Astrocyte (in vitro differentiated cells and primary cell): ENCODE measurements around the gene USP1. TPM values are rescaled to one million over a fixed set of nuclear protein-coding genes. Genes with fewer than 3 reads are reported as not detected.

Experiments used
- DNase-seq: peaks from one replicate; pipeline ENCODE4 v3.0.0-alpha.2; 2010; ENCODE audit warnings: low read depth
- FAIRE-seq: peaks from 2 replicates; lab custom pipeline; 2011; peaks lifted over from hg19 to GRCh38; lab: Jason Lieb, UNC
- H2AFZ ChIP-seq: 2 replicates; pipeline ENCODE4 v1.6.0; 2012; ENCODE audit warnings: low read depth, low read length, inconsistent platforms
- H3K27ac ChIP-seq: 2 replicates; pipeline ENCODE4 v1.5.1; 2011; ENCODE audit warnings: low read depth, low read length, inconsistent platforms
- H3K27me3 ChIP-seq: 2 replicates; pipeline ENCODE4 v1.6.0; 2011; ENCODE audit warnings: low read length, inconsistent platforms; ENCODE audit not compliant: insufficient read depth
- H3K36me3 ChIP-seq: 2 replicates; pipeline ENCODE4 v1.5.1; 2011; ENCODE audit warnings: low read length, inconsistent platforms; ENCODE audit not compliant: insufficient read depth
- H3K4me1 ChIP-seq: 2 replicates; pipeline ENCODE4 v1.5.1; 2011; ENCODE audit warnings: low read length, inconsistent platforms; ENCODE audit not compliant: insufficient read depth
- H3K4me2 ChIP-seq: 2 replicates; pipeline ENCODE4 v1.6.0; 2012; ENCODE audit warnings: low read length, inconsistent platforms
- H3K4me3 ChIP-seq: 2 replicates; pipeline ENCODE4 v1.5.1; 2011; ENCODE audit warnings: low read depth, mild to moderate bottlenecking, low read length, inconsistent platforms; ENCODE audit not compliant: insufficient read depth
- H3K79me2 ChIP-seq: 2 replicates; pipeline ENCODE4 v1.6.0; 2012; ENCODE audit warnings: mild to moderate bottlenecking, low read length, inconsistent platforms; ENCODE audit not compliant: insufficient read depth
- H3K9ac ChIP-seq: 2 replicates; pipeline ENCODE4 v1.6.0; 2012; ENCODE audit warnings: mild to moderate bottlenecking, low read length, inconsistent platforms
- H3K9me3 ChIP-seq: 2 replicates; pipeline ENCODE4 v1.5.1; 2012; ENCODE audit warnings: low read depth, mild to moderate bottlenecking, low read length, inconsistent platforms; ENCODE audit not compliant: insufficient read depth
- H4K20me1 ChIP-seq: 2 replicates; pipeline ENCODE4 v1.6.0; 2012; ENCODE audit warnings: low read length, inconsistent platforms; ENCODE audit not compliant: insufficient read depth
- H3K27ac Mint-ChIP-seq: one replicate; pipeline ENCODE4 v1.8.0; 2021; ENCODE audit warnings: mild to moderate bottlenecking, mixed read lengths; ENCODE audit not compliant: unreplicated experiment
- H3K27me3 Mint-ChIP-seq: one replicate; pipeline ENCODE4 v1.8.0; 2021; ENCODE audit warnings: low read depth, mixed read lengths; ENCODE audit not compliant: unreplicated experiment
- H3K36me3 Mint-ChIP-seq: one replicate; pipeline ENCODE4 v1.8.0; 2021; ENCODE audit warnings: low read depth, mixed read lengths; ENCODE audit not compliant: unreplicated experiment
- H3K4me1 Mint-ChIP-seq: one replicate; pipeline ENCODE4 v1.8.0; 2021; ENCODE audit warnings: low read depth, mixed read lengths; ENCODE audit not compliant: unreplicated experiment
- H3K4me3 Mint-ChIP-seq: one replicate; pipeline ENCODE4 v1.8.0; 2021; ENCODE audit warnings: mild to moderate bottlenecking, moderate library complexity, mixed read lengths; ENCODE audit not compliant: unreplicated experiment
- H3K9me3 Mint-ChIP-seq: one replicate; pipeline ENCODE4 v1.8.0; 2021; ENCODE audit warnings: mild to moderate bottlenecking, mixed read lengths; ENCODE audit not compliant: unreplicated experiment
- CTCF ChIP-seq: IDR thresholded peaks from 2 replicates; pipeline ENCODE4 v1.5.1; 2011; ENCODE audit warnings: low read depth, mild to moderate bottlenecking, inconsistent platforms, low read length, moderate library complexity; ENCODE audit not compliant: insufficient read depth
- EZH2 ChIP-seq: IDR thresholded peaks from 2 replicates; pipeline ENCODE4 v1.6.1; 2012; ENCODE audit warnings: mild to moderate bottlenecking, low read length, inconsistent platforms; ENCODE audit not compliant: insufficient read depth
- total RNA-seq: library from RNA; stranded (reverse); gene quantifications from 2 replicates; pipeline ENCODE4 v1.2.1, GENCODE V29; 2021

The USP1 gene
- total RNA-seq, 1 donor from 2014 or later = 12.8 TPM

- H2AFZ ChIP-seq = no peak overlapping the region
- H3K4me2 ChIP-seq = no peak overlapping the region
- H3K9me3 Mint-ChIP-seq = no peaks in the 10 kb centered on the region
- no peak overlapping the region for H3K4me3 ChIP-seq
- no peaks in the 10 kb centered on the region for H3K27me3 Mint-ChIP-seq
- no peaks in the 10 kb centered on the region for H3K27me3 ChIP-seq
- no peak overlapping the region for H3K4me3 Mint-ChIP-seq
- no peaks in the 10 kb centered on the region for H4K20me1 ChIP-seq
- H3K4me1 ChIP-seq = no peaks in the 10 kb centered on the region
- H3K36me3 ChIP-seq = peaks cover 11% of the 10 kb centered on the region
- H3K79me2 ChIP-seq = no peaks in the 10 kb centered on the region
- no peak for TF ChIP-seq CTCF
- no peak for TF ChIP-seq EZH2
- H3K27ac Mint-ChIP-seq = no peak overlapping the region
- DNase-seq = no peak
- no peak overlapping the region for H3K27ac ChIP-seq
- FAIRE-seq = no peak
- H3K9me3 ChIP-seq = no peaks in the 10 kb centered on the region
- H3K4me1 Mint-ChIP-seq = peaks cover 2% of the 10 kb centered on the region
- H3K36me3 Mint-ChIP-seq = peaks cover 2% of the 10 kb centered on the region
- no peak overlapping the region for H3K9ac ChIP-seq
Observed at GRCh38 chr1:62476525-62477219, 39.8 kb downstream of the USP1 start.

- Histone ChIP-seq H3K27me3 (no peaks in the 10 kb centered on the region), H4K20me1 (no peaks in the 10 kb centered on the region), H3K79me2 (no peaks in the 10 kb centered on the region), H3K27ac (no peak overlapping the region), H3K9me3 (no peaks in the 10 kb centered on the region), H3K4me2 (no peak overlapping the region), H2AFZ (no peak overlapping the region), H3K4me3 (no peak overlapping the region), H3K4me1 (no peaks in the 10 kb centered on the region), H3K9ac (no peak overlapping the region), H3K36me3 (no peaks in the 10 kb centered on the region)
- FAIRE-seq = no peak
- Mint-ChIP-seq H3K27me3 (no peaks in the 10 kb centered on the region), H3K4me1 (peaks cover 2% of the 10 kb centered on the region), H3K36me3 (no peaks in the 10 kb centered on the region), H3K27ac (no peak overlapping the region), H3K4me3 (no peak overlapping the region), H3K9me3 (no peaks in the 10 kb centered on the region)
- TF ChIP-seq CTCF = no peak
- TF ChIP-seq EZH2 = no peak
- DNase-seq = no peak
Observed at GRCh38 chr1:62481681-62482080, 44.8 kb downstream of the USP1 start.

GRCh38 chr1:62484824-62485468 lies 48.1 kb downstream of the USP1 start:
- Histone ChIP-seq H4K20me1 (no peaks in the 10 kb centered on the region), H3K79me2 (no peaks in the 10 kb centered on the region), H3K4me2 (no peak overlapping the region), H3K4me1 (no peaks in the 10 kb centered on the region), H2AFZ (no peak overlapping the region), H3K9ac (no peak overlapping the region), H3K27me3 (no peaks in the 10 kb centered on the region), H3K9me3 (no peaks in the 10 kb centered on the region), H3K36me3 (peaks cover 3% of the 10 kb centered on the region), H3K4me3 (no peak overlapping the region), H3K27ac (no peak overlapping the region)
- no peak for FAIRE-seq
- no peaks in the 10 kb centered on the region for H3K9me3 Mint-ChIP-seq
- H3K27me3 Mint-ChIP-seq = no peaks in the 10 kb centered on the region
- H3K4me1 Mint-ChIP-seq = peaks cover 2% of the 10 kb centered on the region
- H3K4me3 Mint-ChIP-seq = no peak overlapping the region
- H3K36me3 Mint-ChIP-seq = no peaks in the 10 kb centered on the region
- DNase-seq = no peak
- H3K27ac Mint-ChIP-seq = no peak overlapping the region
- TF ChIP-seq EZH2 (no peak), CTCF (no peak)
